ENCODE measurements around the gene OR2AG2.
A peak's percentile ranks its signal among the peaks of the same experiment; 100 is the strongest.

OR2AG2 gene

DNA sequence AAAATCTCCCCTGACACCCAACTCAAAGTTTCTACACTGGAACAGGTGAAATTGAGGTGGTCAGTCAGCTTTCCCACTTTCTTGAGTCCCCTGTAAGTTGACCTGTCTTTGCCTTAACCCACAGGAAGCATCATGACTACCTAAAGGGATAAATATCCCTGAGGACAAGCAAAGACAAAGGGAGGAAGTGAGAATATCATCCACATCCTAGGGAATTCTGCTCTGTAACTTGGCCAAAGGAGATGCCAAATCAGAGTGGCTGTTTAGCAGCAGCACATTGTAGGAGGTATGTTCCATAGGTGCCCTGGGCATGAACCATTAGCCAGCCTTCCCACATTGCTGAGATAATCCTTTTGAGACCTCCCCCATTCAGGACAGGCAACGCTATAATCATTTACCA lies 47.8 kb downstream of the OR2AG2 start:
- peaks cover 80% of the 10 kb centered on the region for H3K4me1 Mint-ChIP-seq
- no peaks in the 10 kb centered on the region for H3K27me3 Mint-ChIP-seq
- H3K27ac Mint-ChIP-seq: no peak overlapping the region
- peaks cover 29 to 40% of the 10 kb centered on the region in 2 donors for H3K9me3 Mint-ChIP-seq
- no peak for ATAC-seq
- DNase-seq: no peak
- H3K4me3 Mint-ChIP-seq: no peak overlapping the region

DNA sequence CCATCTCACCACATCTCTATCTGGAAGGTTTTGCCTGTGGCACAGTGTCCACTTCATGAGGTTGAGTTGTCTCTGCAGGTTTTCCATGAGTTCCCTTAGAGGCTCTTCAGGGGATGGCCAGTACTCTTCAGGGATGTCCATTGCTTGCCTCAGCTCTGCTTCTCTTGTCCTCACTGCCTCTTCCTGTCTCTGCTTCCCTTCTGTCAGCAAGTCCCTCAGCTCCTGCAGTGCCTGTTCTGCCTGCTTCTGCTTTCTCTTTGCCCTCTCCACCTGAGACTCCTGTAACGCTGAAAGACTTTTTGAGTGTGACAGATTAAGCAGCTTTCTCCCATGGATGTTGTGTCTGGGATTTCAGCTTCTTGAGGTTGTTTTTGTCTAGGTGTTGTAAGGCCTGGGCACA lies 50.4 kb downstream of the OR2AG2 start:
- H3K27me3 Mint-ChIP-seq: no peaks in the 10 kb centered on the region
- peak overlapping the region in 1 of 2 donors; percentile 15 for H3K27ac Mint-ChIP-seq
- no peak overlapping the region for H3K4me3 Mint-ChIP-seq
- H3K9me3 Mint-ChIP-seq: peaks cover 44 to 49% of the 10 kb centered on the region in 2 donors
- DNase-seq (no peak), ATAC-seq (no peak)
- H3K4me1 Mint-ChIP-seq: peaks cover 61% of the 10 kb centered on the region

DNA sequence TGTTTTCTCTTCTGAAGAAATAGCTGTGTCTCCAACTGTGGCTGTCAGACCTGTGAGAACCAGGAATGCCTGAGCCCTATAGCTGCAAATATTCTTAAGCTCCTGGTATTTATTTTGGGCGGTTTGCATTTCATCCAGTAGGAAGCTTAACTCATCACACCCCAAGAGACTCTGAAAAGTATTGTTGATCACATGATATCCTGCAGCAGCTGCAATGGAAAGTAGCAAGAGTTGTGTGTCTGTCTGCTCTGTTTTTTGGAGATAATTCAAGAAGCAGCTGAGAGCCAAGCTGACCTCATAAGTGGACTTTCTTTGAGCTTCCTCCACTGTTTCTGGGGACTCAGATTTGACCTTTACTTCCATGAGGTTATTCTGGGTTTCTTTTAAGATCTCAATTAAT lies 52.2 kb downstream of the OR2AG2 start:
- Mint-ChIP-seq H3K27ac (no peak overlapping the region), H3K4me3 (no peak overlapping the region), H3K9me3 (peaks cover 40 to 49% of the 10 kb centered on the region in 2 donors), H3K27me3 (no peaks in the 10 kb centered on the region), H3K4me1 (peaks cover 50% of the 10 kb centered on the region)
- ATAC-seq (no peak), DNase-seq (no peak)

DNA sequence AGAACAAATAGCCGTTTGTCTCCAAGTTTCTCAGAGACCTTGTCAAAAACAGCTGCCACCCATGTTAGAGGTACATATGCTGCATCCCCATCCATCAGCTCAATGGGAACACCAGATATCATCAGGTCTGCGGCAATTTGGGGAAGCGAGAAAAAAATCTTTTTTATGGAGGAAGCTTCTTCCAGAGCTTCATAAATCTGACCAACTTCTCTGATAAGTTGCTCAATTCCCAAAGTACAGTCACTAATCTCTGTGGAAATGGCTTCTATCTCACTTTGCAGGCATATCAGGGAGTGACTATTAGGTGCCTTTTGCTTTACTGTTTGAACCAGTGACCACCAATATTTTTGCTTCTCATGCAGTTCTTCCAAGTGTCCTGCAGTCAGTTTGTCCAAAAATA lies 54.4 kb downstream of the OR2AG2 start:
- Mint-ChIP-seq H3K9me3 (peaks cover 35 to 36% of the 10 kb centered on the region in 2 donors), H3K4me3 (no peak overlapping the region), H3K4me1 (peaks cover 31% of the 10 kb centered on the region), H3K27ac (peak overlapping the region in 1 of 2 donors; percentile 19), H3K27me3 (no peaks in the 10 kb centered on the region)
- DNase-seq: no peak
- ATAC-seq: no peak

Measured in stimulated activated naive CD8-positive, alpha-beta T cell treated with anti-CD3 and anti-CD28 coated beads, Interleukin-15, amount 100 ng/mL, for 72 hours (primary cell).